H1 (cell line): ENCODE results near the gene KIF25. TPM values are rescaled to one million over a fixed set of nuclear protein-coding genes. Genes with fewer than 3 reads are reported as not detected.
A peak's percentile ranks its signal among the peaks of the same experiment; 100 is the strongest.

Experiments
- CTCF ChIA-PET: fragments of 300-600 bp; sonication (Branson Sonifier 250); formaldehyde crosslinking; loops from one replicate; lab custom pipeline; 2021; ENCODE audit not compliant: partially characterized antibody; lab: Charles Lee
- POLR2A ChIA-PET: fragments of 300-600 bp; sonication (Branson Sonifier 250); formaldehyde crosslinking; loops from one replicate; lab custom pipeline; 2021; ENCODE audit warnings: inconsistent platforms; ENCODE audit not compliant: partially characterized antibody; lab: Charles Lee
- DNase-seq, 2 experiments: peaks; one replicate each; pipeline versions ENCODE4 v3.0.0 to v3.0.0-alpha.2; 2010 to 2022; ENCODE audit warnings: low spot score in 2 of 2, low read depth in 1 of 2, mixed read lengths in 1 of 2
- FAIRE-seq: peaks from 2 replicates; lab custom pipeline; 2011; peaks lifted over from hg19 to GRCh38; lab: Jason Lieb, UNC
- H2AFZ ChIP-seq: 2 replicates; pipeline ENCODE4 v1.8.1; 2012; ENCODE audit warnings: low read length, inconsistent platforms
- H2AK5ac ChIP-seq: 2 replicates; pipeline ENCODE4 v1.6.1; 2013; ENCODE audit warnings: low read depth, low read length
- H2BK120ac ChIP-seq: replicated peaks from 2 replicates; pipeline ENCODE3; 2013; ENCODE audit warnings: low read depth, low read length, inconsistent platforms
- H2BK12ac ChIP-seq: 2 replicates; pipeline ENCODE4 v1.6.1; 2013; ENCODE audit warnings: low read depth, low read length
- H2BK15ac ChIP-seq: 2 replicates; pipeline ENCODE4 v1.6.1; 2013; ENCODE audit warnings: low read length
- H2BK20ac ChIP-seq: 2 replicates; pipeline ENCODE4 v1.6.1; 2013; ENCODE audit warnings: low read length
- H2BK5ac ChIP-seq: 2 replicates; pipeline ENCODE4 v1.6.1; 2013; ENCODE audit warnings: low read depth, low read length
- H3K14ac ChIP-seq: 2 replicates; pipeline ENCODE4 v1.6.1; 2013; ENCODE audit warnings: inconsistent platforms; ENCODE audit not compliant: insufficient read length
- H3K18ac ChIP-seq: 2 replicates; pipeline ENCODE4 v1.6.1; 2013; ENCODE audit warnings: low read length; ENCODE audit errors: extremely low read depth
- H3K23ac ChIP-seq: 2 replicates; pipeline ENCODE4 v1.6.1; 2013; ENCODE audit warnings: inconsistent platforms; ENCODE audit not compliant: insufficient read length
- H3K23me2 ChIP-seq: 2 replicates; pipeline ENCODE4 v1.6.1; 2013; ENCODE audit warnings: low read depth, low read length
- H3K27ac ChIP-seq: 2 replicates; pipeline ENCODE4 v1.6.1; 2011; ENCODE audit warnings: low read depth, low read length, inconsistent platforms
- H3K27me3 ChIP-seq, 4 experiments: replicated peaks in 1 of 4; 1 replicate in 1 of 4; 2 replicates in 3 of 4; pipeline versions ENCODE4 v1.6.1 to v1.8.1; 2011 to 2013; ENCODE audit warnings: low read length in 3 of 4, mild to moderate bottlenecking in 3 of 4, inconsistent platforms in 2 of 4, mixed read lengths in 2 of 4, moderate library complexity in 1 of 4; ENCODE audit not compliant: control insufficient read depth in 3 of 4, insufficient read depth in 3 of 4; ENCODE audit errors: extremely low read depth in 1 of 4
- H3K36me3 ChIP-seq, 4 experiments: 2 replicates each; pipeline versions ENCODE4 v1.6.1 to v1.8.1; 2011 to 2013; ENCODE audit warnings: mild to moderate bottlenecking in 4 of 4, low read length in 3 of 4, moderate library complexity in 2 of 4, control low read depth in 1 of 4, inconsistent platforms in 1 of 4; ENCODE audit not compliant: insufficient read depth in 4 of 4, control insufficient read depth in 2 of 4
- H3K4ac ChIP-seq: replicated peaks from 2 replicates; pipeline ENCODE3; 2013; ENCODE audit warnings: low read length, low read depth, mixed read lengths, inconsistent platforms; ENCODE audit not compliant: insufficient read length
- H3K4me1 ChIP-seq, 4 experiments: replicated peaks in 1 of 4; 1 replicate in 1 of 4; 2 replicates in 3 of 4; pipeline versions ENCODE4 v1.6.1 to v1.8.1; 2011 to 2013; ENCODE audit warnings: low read length in 3 of 4, inconsistent platforms in 2 of 4, mixed read lengths in 1 of 4; ENCODE audit not compliant: insufficient read depth in 4 of 4, control insufficient read depth in 3 of 4
- H3K4me2 ChIP-seq, 2 experiments: 2 replicates each; pipeline versions ENCODE4 v1.6.1 to v1.8.1; 2011 to 2013; ENCODE audit warnings: low read depth in 2 of 2, low read length in 2 of 2, control low read depth in 1 of 2, inconsistent platforms in 1 of 2, mild to moderate bottlenecking in 1 of 2; ENCODE audit not compliant: insufficient read depth in 1 of 2
- H3K4me3 ChIP-seq, 4 experiments: fragments of 200-600, 300-600 bp in 1 of 4; sonication (generic), shearing (Covaris generic), sonication (Bioruptor Twin) in 1 of 4; 2 replicates each; pipeline versions ENCODE4 v1.5.1 to v1.8.1; 2011 to 2016; ENCODE audit warnings: low read length in 4 of 4, low read depth in 3 of 4, control low read depth in 2 of 4, inconsistent platforms in 2 of 4, mild to moderate bottlenecking in 2 of 4, mixed read lengths in 1 of 4, moderate library complexity in 1 of 4; ENCODE audit not compliant: insufficient read depth in 2 of 4; ENCODE audit errors: extremely low read depth in 1 of 4
- H3K56ac ChIP-seq: replicated peaks from 2 replicates; pipeline ENCODE3; 2013; ENCODE audit warnings: low read depth, mild to moderate bottlenecking, mixed read lengths, low read length, inconsistent platforms; ENCODE audit not compliant: insufficient read length
- H3K79me1 ChIP-seq: 2 replicates; pipeline ENCODE4 v1.6.1; 2013; ENCODE audit warnings: low read depth, low read length, control low read depth
- H3K79me2 ChIP-seq, 2 experiments: 2 replicates each; pipeline versions ENCODE4 v1.6.1 to v1.8.1; 2012 to 2013; ENCODE audit warnings: low read length in 2 of 2, mild to moderate bottlenecking in 2 of 2, inconsistent platforms in 1 of 2; ENCODE audit not compliant: insufficient read depth in 2 of 2, control insufficient read depth in 1 of 2
- H3K9ac ChIP-seq, 4 experiments: replicated peaks in 1 of 4; 1 replicate in 1 of 4; 2 replicates in 3 of 4; pipeline versions ENCODE4 v1.6.1 to v1.8.1; 2011 to 2013; ENCODE audit warnings: low read depth in 3 of 4, low read length in 3 of 4, control low read depth in 2 of 4, mild to moderate bottlenecking in 2 of 4, moderate library complexity in 2 of 4, inconsistent platforms in 1 of 4; ENCODE audit errors: extremely low read depth in 1 of 4
- H3K9me3 ChIP-seq, 2 experiments: 2 replicates each; pipeline versions ENCODE4 v1.6.1 to v1.8.1; 2012 to 2013; ENCODE audit warnings: mild to moderate bottlenecking in 2 of 2, moderate library complexity in 2 of 2, control low read depth in 1 of 2, inconsistent platforms in 1 of 2, low read depth in 1 of 2, low read length in 1 of 2, mixed read lengths in 1 of 2; ENCODE audit not compliant: insufficient read depth in 2 of 2
- H4K20me1 ChIP-seq, 2 experiments: replicated peaks in 1 of 2; 2 replicates each; pipeline versions ENCODE3 to v1.8.1; 2011 to 2013; ENCODE audit warnings: inconsistent platforms in 2 of 2, low read length in 2 of 2, mild to moderate bottlenecking in 1 of 2; ENCODE audit not compliant: insufficient read depth in 2 of 2, control insufficient read depth in 1 of 2
- H4K5ac ChIP-seq: 2 replicates; pipeline ENCODE4 v1.6.1; 2013; ENCODE audit warnings: low read length, low read depth, mixed read lengths, inconsistent platforms; ENCODE audit not compliant: insufficient read length
- H4K8ac ChIP-seq: 2 replicates; pipeline ENCODE4 v1.8.0; 2013; ENCODE audit warnings: mild to moderate bottlenecking, moderate library complexity, low read length, inconsistent platforms; ENCODE audit not compliant: insufficient read depth; ENCODE audit errors: extremely low read depth
- H4K91ac ChIP-seq: replicated peaks from 2 replicates; pipeline ENCODE3; 2013; ENCODE audit warnings: low read length, mixed read lengths, inconsistent platforms; ENCODE audit not compliant: insufficient read length
- CBX5 ChIP-seq: fragments of 300-800, 300-1000 bp; sonication (generic); IDR thresholded peaks from 2 replicates; pipeline ENCODE4 v1.7.1; 2016; ENCODE audit warnings: antibody characterized with exemption, low read length, low read depth
- WGBS, 2 experiments: shearing (Covaris generic) in 1 of 2; methylation state at CpG; one replicate each; pipeline versions ENCODE4 v1.1.6 to v1.1.7; 2013 to 2015; ENCODE audit warnings: low lambda C conversion rate in 2 of 2, mixed read lengths in 2 of 2, inconsistent platforms in 1 of 2, low coverage in 1 of 2, missing lambda C conversion rate in 1 of 2; ENCODE audit not compliant: insufficient replicate concordance in 2 of 2, insufficient coverage in 1 of 2, insufficient read length in 1 of 2; ENCODE audit errors: extremely low coverage in 1 of 2, missing lambda C conversion rate in 1 of 2; 5-methylcytosine and 5-hydroxymethylcytosine counted together
- polyA plus RNA-seq, 7 experiments: library from polyadenylated mRNA; depleted of rRNA in 3 of 7; stranded (reverse) in 5 of 7; unstranded in 2 of 7; fragments of >200 nt in 5 of 7; fragments of 200-250 nt in 2 of 7; gene quantifications; 1 replicate in 5 of 7; 2 replicates in 1 of 7; 4 replicates in 1 of 7; pipeline versions ENCODE4 v1.2.1 to v1.2.3, GENCODE V29; 2011 to 2013; ENCODE audit warnings: missing spikeins in 2 of 7, mixed read lengths in 2 of 7
- total RNA-seq: library from RNA; stranded (reverse); fragmentation: NEBNext Ultra II Directional; extraction: Animal tissue kit (Norgen Biotek cat#: 25700); gene quantifications from 2 replicates; pipeline ENCODE4 v1.2.1, GENCODE V29; 2021

Gene KIF25
- total and polyA plus RNA-seq, 2 of the 8 experiments (the other 6 are each of a cell fraction or from before 2014, with no cell fraction given): 1.5 to 2.0 TPM

DNA sequence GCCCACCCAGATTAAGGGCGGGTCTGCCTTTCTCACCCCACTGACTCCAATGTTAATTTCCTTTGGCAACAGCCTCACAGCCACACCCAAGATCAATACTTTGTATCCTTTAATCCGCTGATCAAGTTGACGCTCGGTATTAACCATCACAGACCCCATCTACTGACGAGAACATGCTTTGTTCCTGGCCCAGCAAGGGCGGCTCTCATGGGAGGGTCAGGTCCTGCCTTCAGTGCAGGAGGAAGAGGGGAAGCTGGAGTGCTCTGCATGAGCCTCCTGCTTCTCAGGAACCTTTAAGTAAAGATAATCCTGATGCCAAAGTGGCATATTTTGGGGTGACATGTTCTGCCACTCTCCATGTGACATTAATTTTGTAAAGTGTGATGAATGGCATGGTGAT, 8.3 kb downstream of the KIF25 start:
- H2BK15ac ChIP-seq: no peak overlapping the region
- FAIRE-seq (no peak), DNase-seq (peak in 1 of 2 experiments; percentile 17)
- H3K4me3 ChIP-seq: no peak overlapping the region
- H4K20me1 ChIP-seq: no peaks in the 10 kb centered on the region
- no peak overlapping the region for H3K23ac ChIP-seq
- H3K4me1 ChIP-seq: no peaks in the 10 kb centered on the region
- H2BK5ac ChIP-seq: no peak overlapping the region
- TF ChIP-seq CBX5: no peak
- no peaks in the 10 kb centered on the region for H3K23me2 ChIP-seq
- POLR2A ChIA-PET: no interaction called here
- H3K27me3 ChIP-seq: no peaks in the 10 kb centered on the region
- peaks cover 0 to 2% of the 10 kb centered on the region in 2 experiments; a peak in 1 of 4 replicates for H3K9me3 ChIP-seq
- WGBS, 2 experiments: 88% methylated on average over 6 of the region's 6 CpGs; no CpG with 5 or more reads in 1 of the 2 experiments
- no peak overlapping the region for H4K8ac ChIP-seq
- no peaks in the 10 kb centered on the region for H3K79me2 ChIP-seq
- no peak overlapping the region for H3K4ac ChIP-seq
- H3K18ac ChIP-seq: no peak overlapping the region
- no peaks in the 10 kb centered on the region for H3K79me1 ChIP-seq
- H3K14ac ChIP-seq: no peak overlapping the region
- H3K9ac ChIP-seq: no peak overlapping the region
- H2BK12ac ChIP-seq: no peak overlapping the region
- H3K27ac ChIP-seq: no peak overlapping the region
- no peak overlapping the region for H2BK20ac ChIP-seq
- no peak overlapping the region for H4K91ac ChIP-seq
- no peak overlapping the region for H2AFZ ChIP-seq
- no peak overlapping the region for H3K4me2 ChIP-seq
- H4K5ac ChIP-seq: no peak overlapping the region
- no peak overlapping the region for H3K56ac ChIP-seq
- CTCF ChIA-PET: interaction anchor here (0.8 to 1.6 kb wide), 2 partner anchors 17 to 566 kb away, joined by 3 read pairs; no protein-coding TSS in a partner anchor
- H2AK5ac ChIP-seq: no peak overlapping the region
- H2BK120ac ChIP-seq: no peak overlapping the region
- no peaks in the 10 kb centered on the region for H3K36me3 ChIP-seq
